GM06990 (cell line): Measurements from ENCODE around the gene MYO9A.

ENCODE experiments used
- DNase-seq: peaks from one replicate; pipeline ENCODE4 v3.0.0-alpha.2; 2011; ENCODE audit not compliant: insufficient read length; ENCODE audit errors: extremely low read depth
- H3K27me3 ChIP-seq: replicated peaks from 2 replicates; pipeline ENCODE4 v1.6.0; 2011; ENCODE audit warnings: low read length; ENCODE audit not compliant: control insufficient read depth, insufficient read depth
- H3K36me3 ChIP-seq: 2 replicates; pipeline ENCODE4 v1.5.1; 2011; ENCODE audit warnings: low read length; ENCODE audit not compliant: control insufficient read depth, insufficient read depth
- H3K4me3 ChIP-seq: replicated peaks from 2 replicates; pipeline ENCODE4 v1.5.1; 2011; ENCODE audit warnings: low read depth, mild to moderate bottlenecking, control low read depth, low read length
- TF ChIP-seq, protein P1 (sequence below): IDR thresholded peaks from 2 replicates; pipeline ENCODE4 v1.5.1; 2011; ENCODE audit warnings: low read length, control low read depth, mild to moderate bottlenecking, inconsistent platforms; ENCODE audit not compliant: insufficient read depth, poor library complexity, severe bottlenecking

Gene MYO9A

DNA sequence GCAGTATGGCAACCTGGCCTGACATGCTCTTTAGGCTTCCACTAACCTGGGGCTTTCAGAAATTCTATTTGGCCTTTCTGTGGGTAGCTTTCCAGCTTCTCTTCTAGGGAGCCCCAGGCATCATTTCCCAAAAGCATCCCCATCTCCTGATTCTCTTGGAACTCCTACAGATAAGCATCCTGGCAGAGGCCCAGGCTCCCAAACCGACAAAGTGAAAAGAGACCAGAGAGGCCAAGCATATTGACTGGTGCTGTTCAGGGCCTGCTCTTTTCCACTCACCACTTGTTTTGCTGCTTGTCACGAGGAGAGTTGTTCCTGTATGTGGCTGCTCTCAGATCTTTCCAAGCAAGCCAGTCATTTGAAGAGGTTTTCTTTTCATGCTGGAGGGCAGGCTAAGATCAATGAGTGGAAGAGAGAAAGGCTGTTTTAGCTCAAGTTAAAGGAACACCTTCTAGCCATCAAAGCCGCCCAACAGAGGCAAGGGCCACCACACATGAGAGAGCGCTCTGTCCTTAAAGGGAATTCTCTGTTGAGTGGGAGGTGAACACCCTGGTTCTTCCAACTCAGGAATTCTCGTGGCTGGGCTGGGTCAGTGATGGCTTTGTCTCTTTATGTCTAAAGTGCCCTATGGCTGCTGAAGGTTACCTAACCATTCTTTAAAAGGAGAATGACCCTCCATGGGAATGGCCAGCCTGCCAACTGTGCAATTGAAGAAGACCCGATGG lies 338.7 kb downstream of the MYO9A start:
- TF ChIP-seq, protein P1, sequence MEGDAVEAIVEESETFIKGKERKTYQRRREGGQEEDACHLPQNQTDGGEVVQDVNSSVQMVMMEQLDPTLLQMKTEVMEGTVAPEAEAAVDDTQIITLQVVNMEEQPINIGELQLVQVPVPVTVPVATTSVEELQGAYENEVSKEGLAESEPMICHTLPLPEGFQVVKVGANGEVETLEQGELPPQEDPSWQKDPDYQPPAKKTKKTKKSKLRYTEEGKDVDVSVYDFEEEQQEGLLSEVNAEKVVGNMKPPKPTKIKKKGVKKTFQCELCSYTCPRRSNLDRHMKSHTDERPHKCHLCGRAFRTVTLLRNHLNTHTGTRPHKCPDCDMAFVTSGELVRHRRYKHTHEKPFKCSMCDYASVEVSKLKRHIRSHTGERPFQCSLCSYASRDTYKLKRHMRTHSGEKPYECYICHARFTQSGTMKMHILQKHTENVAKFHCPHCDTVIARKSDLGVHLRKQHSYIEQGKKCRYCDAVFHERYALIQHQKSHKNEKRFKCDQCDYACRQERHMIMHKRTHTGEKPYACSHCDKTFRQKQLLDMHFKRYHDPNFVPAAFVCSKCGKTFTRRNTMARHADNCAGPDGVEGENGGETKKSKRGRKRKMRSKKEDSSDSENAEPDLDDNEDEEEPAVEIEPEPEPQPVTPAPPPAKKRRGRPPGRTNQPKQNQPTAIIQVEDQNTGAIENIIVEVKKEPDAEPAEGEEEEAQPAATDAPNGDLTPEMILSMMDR, result no peak
- no peak for DNase-seq
- Histone ChIP-seq H3K4me3 (no peak overlapping the region), H3K27me3 (no peaks in the 10 kb centered on the region), H3K36me3 (no peaks in the 10 kb centered on the region)

DNA sequence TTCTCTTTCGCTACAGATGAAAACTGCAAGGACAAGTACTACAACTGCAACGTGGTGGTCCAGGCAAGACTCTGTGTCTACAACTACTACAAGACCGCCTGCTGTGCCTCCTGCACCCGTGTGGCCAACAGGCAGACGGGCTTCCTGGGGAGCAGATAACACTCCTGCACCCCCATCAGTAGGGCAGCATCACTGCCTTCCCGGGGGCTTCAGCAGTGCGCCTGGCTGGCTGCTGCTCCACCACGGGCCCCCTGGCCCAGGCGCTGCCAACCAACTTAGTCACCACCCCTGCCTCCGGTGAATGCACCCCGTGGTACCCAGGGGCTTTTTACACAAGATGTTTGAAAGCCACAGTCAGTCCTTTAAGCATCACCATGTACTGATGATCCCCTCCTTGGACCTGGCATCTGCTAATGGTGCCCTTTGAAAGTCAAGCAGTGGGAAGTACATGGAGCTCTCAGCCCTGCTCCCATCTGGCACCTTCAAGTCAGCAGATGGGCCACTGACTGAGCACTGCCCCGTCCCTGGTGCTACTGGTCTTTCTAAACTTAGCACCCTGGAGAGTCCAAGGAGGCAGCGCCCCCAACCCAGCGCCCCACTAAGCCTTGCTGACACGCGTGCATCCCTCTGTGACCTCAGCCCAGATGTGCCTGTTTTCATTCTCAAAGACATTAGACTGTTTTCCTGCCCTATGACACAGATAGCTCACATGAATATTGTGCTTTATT lies 340.6 kb downstream of the MYO9A start:
- H3K36me3 ChIP-seq, result no peaks in the 10 kb centered on the region
- no peaks in the 10 kb centered on the region for H3K27me3 ChIP-seq
- H3K4me3 ChIP-seq, result no peak overlapping the region
- DNase-seq, result no peak
- TF ChIP-seq, protein P1, result no peak

DNA sequence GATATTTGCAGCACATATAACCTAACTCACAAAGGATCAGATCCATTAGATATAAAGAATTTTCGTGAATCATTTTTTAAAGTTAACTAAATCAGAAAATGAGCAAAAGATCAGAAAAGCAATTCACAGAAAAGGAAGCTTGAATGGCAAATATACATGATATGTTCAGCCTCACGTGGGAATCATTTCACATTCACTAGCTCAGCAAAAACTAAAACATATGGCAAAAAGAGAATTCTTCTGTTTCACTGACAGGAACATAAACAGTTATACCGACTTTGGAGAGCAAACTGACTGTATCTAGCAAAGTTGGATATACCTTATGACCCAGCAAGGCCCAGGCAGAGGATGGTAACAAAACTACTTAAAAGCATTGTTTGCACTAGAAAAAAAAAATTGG lies 341.6 kb downstream of the MYO9A start:
- no peaks in the 10 kb centered on the region for H3K27me3 ChIP-seq
- H3K4me3 ChIP-seq, result no peak overlapping the region
- TF ChIP-seq, protein P1, result no peak
- no peaks in the 10 kb centered on the region for H3K36me3 ChIP-seq
- no peak for DNase-seq

DNA sequence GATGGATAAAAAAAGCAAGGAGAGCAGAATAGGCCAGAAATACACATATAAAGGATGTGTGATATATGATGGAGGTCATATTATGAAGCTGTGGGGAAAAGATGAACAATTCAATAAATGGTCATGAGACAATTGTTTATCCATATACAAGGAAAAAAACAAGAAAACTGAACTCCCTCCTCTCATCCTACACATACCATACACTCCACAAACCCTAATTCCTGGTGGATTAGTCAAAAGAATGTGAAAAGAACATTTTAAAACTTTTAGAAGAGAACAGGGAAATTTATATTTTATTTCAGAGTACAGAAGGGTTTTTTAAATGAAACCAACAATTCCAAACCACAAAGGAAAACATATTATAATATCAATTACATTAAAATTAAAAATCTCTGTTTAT lies 342.1 kb downstream of the MYO9A start:
- no peak for DNase-seq
- Histone ChIP-seq H3K4me3 (no peak overlapping the region), H3K36me3 (no peaks in the 10 kb centered on the region), H3K27me3 (no peaks in the 10 kb centered on the region)
- TF ChIP-seq, protein P1, result no peak

DNA sequence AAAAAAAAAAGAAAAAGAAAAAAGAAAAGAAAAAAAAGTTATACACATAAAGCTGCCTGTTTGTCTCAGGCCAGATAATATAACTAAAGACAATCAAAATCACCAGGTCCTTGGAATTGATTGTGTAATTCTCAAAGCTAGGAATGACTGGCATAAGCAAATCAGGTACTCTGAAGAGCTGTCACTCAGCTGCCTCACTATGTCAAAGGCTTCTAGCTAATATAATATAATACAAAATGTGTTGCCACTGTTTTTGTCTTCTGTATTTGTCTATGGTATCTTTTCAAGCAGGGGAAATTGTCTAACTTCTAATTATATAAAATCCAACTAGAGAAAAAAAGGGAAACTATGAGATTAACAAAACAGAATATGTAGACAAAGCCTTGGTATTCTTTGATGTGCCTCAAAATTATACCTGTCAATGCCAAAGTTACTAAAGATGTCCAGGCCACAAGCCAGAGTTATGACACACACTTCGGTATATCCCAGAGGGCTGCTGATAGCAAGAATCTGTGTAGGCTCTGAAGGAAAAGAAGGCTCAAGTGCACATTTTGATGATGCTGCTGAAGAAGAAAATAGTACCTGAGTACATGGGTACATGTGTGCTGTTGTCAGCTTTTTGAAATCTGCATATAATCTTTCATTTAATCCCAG lies 344.6 kb downstream of the MYO9A start:
- H3K27me3 ChIP-seq, result no peaks in the 10 kb centered on the region

More for the DNA sequence above, 344.6 kb downstream of the MYO9A start:
- TF ChIP-seq, protein P1, result no peak
- Histone ChIP-seq H3K4me3 (no peak overlapping the region), H3K36me3 (no peaks in the 10 kb centered on the region)
- no peak for DNase-seq
